ENCODE data around the gene VWCE. TPM values are rescaled to one million over a fixed set of nuclear protein-coding genes. Genes with fewer than 3 reads are reported as not detected.

The VWCE gene
- total RNA-seq, 4 donors from 2014 or later: 0.85 to 1.2 TPM; not detected in 2

Other genes starting within 250 kb of the VWCE start
- 1 to 10 TPM; 1.5 to 8.3 (median 3.7) TPM for gene CD5, start 192.8 kb downstream of the VWCE start, total RNA-seq
- 10 to 100 TPM; 28.9 to 56.9 (median 40.3) TPM for gene VPS37C, start 133.9 kb downstream of the VWCE start, total RNA-seq
- gene PGA3, start 91.8 kb downstream of the VWCE start, total RNA-seq: not detected
- gene PGA4, start 73.0 kb downstream of the VWCE start, total RNA-seq: not detected
- gene PGA5, start 54.1 kb downstream of the VWCE start, total RNA-seq: not detected
- 100 to 1,000 TPM in 3 of 4 donors, 10 to 100 TPM in 1; 76.7 to 168 (median 136) TPM for gene DDB1, start 37.8 kb upstream of the VWCE start, total RNA-seq
- 100 to 1,000 TPM; 172 to 755 (median 689) TPM for gene TKFC, start 37.9 kb upstream of the VWCE start, total RNA-seq
- gene CYB561A3, start 66.6 kb upstream of the VWCE start, total RNA-seq: 100 to 1,000 TPM in 1 of 4 donors, 10 to 100 TPM in 3; 75.9 to 112 (median 87.4) TPM
- 10 to 100 TPM; 44.7 to 63.5 (median 48.1) TPM for gene TMEM138, start 67.1 kb upstream of the VWCE start, total RNA-seq
- gene TMEM216, start 97.3 kb upstream of the VWCE start, total RNA-seq: 10 to 100 TPM in 2 of 4 donors, 1 to 10 TPM in 2; 4.1 to 10.5 (median 8.3) TPM
- gene CPSF7, start 134.7 kb upstream of the VWCE start, total RNA-seq: 100 to 1,000 TPM in 1 of 4 donors, 10 to 100 TPM in 3; 45.9 to 125 (median 79.9) TPM
- gene SDHAF2, start 134.8 kb upstream of the VWCE start, total RNA-seq: 10 to 100 TPM; 54.5 to 92.4 (median 70.5) TPM
- gene LRRC10B, start 213.4 kb upstream of the VWCE start, total RNA-seq: 1 to 10 TPM in 1 of 4 donors, under 1 TPM in 1, not detected in 2; 0.35 to 2.5 TPM